HEK293T (cell line): ENCODE data around the gene ITGB6.

Experiments
- ARNT ChIP-seq: fragments of 450-650 bp; IDR thresholded peaks from 2 replicates; pipeline ENCODE4 v1.6.1; 2017; ENCODE audit warnings: mild to moderate bottlenecking
- CTBP1 ChIP-seq: fragments of 450-650 bp; IDR thresholded peaks from 2 replicates; pipeline ENCODE4 v1.6.1; 2016; ENCODE audit warnings: borderline replicate concordance
- FOXA1 ChIP-seq: fragments of 450-650 bp; IDR thresholded peaks from 2 replicates; pipeline ENCODE4 v1.6.1; 2016; ENCODE audit warnings: mild to moderate bottlenecking
- FOXM1 ChIP-seq: fragments of 450-650 bp; IDR thresholded peaks from 2 replicates; pipeline ENCODE4 v1.6.1; 2017; ENCODE audit warnings: mild to moderate bottlenecking, borderline replicate concordance
- HDGF ChIP-seq: fragments of 450-650 bp; IDR thresholded peaks from 2 replicates; pipeline ENCODE4 v1.6.1; 2017; ENCODE audit warnings: antibody characterized with exemption, borderline replicate concordance
- LEF1 ChIP-seq: fragments of 450-650 bp; IDR thresholded peaks from 2 replicates; pipeline ENCODE4 v1.6.1; 2017; ENCODE audit warnings: mild to moderate bottlenecking, borderline replicate concordance
- PKNOX1 ChIP-seq: fragments of 450-650 bp; IDR thresholded peaks from 2 replicates; pipeline ENCODE4 v1.6.1; 2016
- SP1 ChIP-seq: fragments of 450-650 bp; IDR thresholded peaks from 2 replicates; pipeline ENCODE4 v1.6.1; 2017
- SUZ12 ChIP-seq: fragments of 450-650 bp; IDR thresholded peaks from 2 replicates; pipeline ENCODE4 v1.6.1; 2016; ENCODE audit warnings: mild to moderate bottlenecking
- TARDBP ChIP-seq: fragments of 450-650 bp; IDR thresholded peaks from 2 replicates; pipeline ENCODE4 v1.6.1; 2016
- ZNF384 ChIP-seq: fragments of 450-650 bp; IDR thresholded peaks from 2 replicates; pipeline ENCODE4 v1.6.1; 2016

- no peak for TF ChIP-seq SUZ12
- no peak for TF ChIP-seq FOXM1
- no peak for TF ChIP-seq ZNF384
- TF ChIP-seq TARDBP: no peak
- TF ChIP-seq LEF1: no peak
- TF ChIP-seq PKNOX1: no peak
- no peak for TF ChIP-seq HDGF
- no peak for TF ChIP-seq SP1
- no peak for TF ChIP-seq ARNT
- no peak for TF ChIP-seq FOXA1
- TF ChIP-seq CTBP1: no peak
Measured at GRCh38 chr2:160197587-160197986, 2.5 kb downstream of the ITGB6 start.
